ENCODE results near the gene LEFTY1. TPM values are rescaled to one million over a fixed set of nuclear protein-coding genes. Genes with fewer than 3 reads are reported as not detected.
"Not testable (repeated sequence)": the region's sequence is repeated elsewhere in the genome, so short reads cannot be mapped to it uniquely, and the experiment has no call there.

LEFTY1 gene
- not detected for total RNA-seq
- long read RNA-seq, partial matches to known transcripts = 0 of 1 reads
- long read RNA-seq, other reads (novel, unspliced or antisense) = 1 of 1 reads

GRCh38 chr1:225888898-225889601 is at the start of gene LEFTY1:
LEFTY1 (minus strand) TSS chr1:225889146; CDS start chr1:225889066, 80 bp downstream.
- TF ChIP-seq CTCF (IDR thresholded peaks at IDR 0.05) = no peak
- H3K4me3 ChIP-seq = no peak within 1 kb of the TSS
- no peak within 1 kb of the TSS for H3K27ac ChIP-seq
- H3K9me3 ChIP-seq = no peaks in the 10 kb centered on the region
- no peaks in the 10 kb centered on the region for H3K4me1 ChIP-seq
- ATAC-seq = peak in 1 of 2 donors; percentile 29
- DNase-seq = peak; percentile 34
- intact Hi-C loops (cut with DNase I) = no loop called here
- H3K27me3 ChIP-seq (ENCODE audit: low read depth) = no peaks in the 10 kb centered on the region
- H3K36me3 ChIP-seq = no peaks in the 10 kb centered on the region

GRCh38 chr1:225937048-225937968 is 48.4 kb upstream of the LEFTY1 start:
- TF ChIP-seq CTCF (IDR thresholded peaks at IDR 0.05) = no peak

GRCh38 chr1:225936523-225936922 is 47.6 kb upstream of the LEFTY1 start:
- Histone ChIP-seq H3K27ac (no peak overlapping the region), H3K27me3 (ENCODE audit: low read depth) (no peaks in the 10 kb centered on the region), H3K4me1 (peaks cover 11% of the 10 kb centered on the region), H3K36me3 (no peaks in the 10 kb centered on the region), H3K9me3 (no peaks in the 10 kb centered on the region), H3K4me3 (no peak overlapping the region)
- ATAC-seq = no peak
- intact Hi-C loops (cut with DNase I) = no loop called here
- no peak for TF ChIP-seq CTCF (IDR thresholded peaks at IDR 0.05)
- no peak for DNase-seq

More at GRCh38 chr1:225937048-225937968, 48.4 kb upstream of the LEFTY1 start:
- Histone ChIP-seq H3K27me3 (ENCODE audit: low read depth) (no peaks in the 10 kb centered on the region), H3K4me1 (peaks cover 16% of the 10 kb centered on the region), H3K36me3 (no peaks in the 10 kb centered on the region), H3K27ac (no peak overlapping the region), H3K9me3 (no peaks in the 10 kb centered on the region), H3K4me3 (no peak overlapping the region)
- ATAC-seq = no peak
- intact Hi-C loops (cut with DNase I) = no loop called here
- no peak for DNase-seq

GRCh38 chr1:225936086-225936485 is 47.1 kb upstream of the LEFTY1 start:
- H3K4me3 ChIP-seq; intact Hi-C loops (cut with DNase I); ATAC-seq; H3K27ac ChIP-seq; H3K4me1 ChIP-seq; H3K9me3 ChIP-seq; H3K27me3 ChIP-seq (ENCODE audit: low read depth); H3K36me3 ChIP-seq; DNase-seq: not testable (repeated sequence)

GRCh38 chr1:225934711-225935110 is 45.8 kb upstream of the LEFTY1 start:
- Histone ChIP-seq H3K4me3 (no peak overlapping the region), H3K4me1 (no peaks in the 10 kb centered on the region), H3K27me3 (ENCODE audit: low read depth) (no peaks in the 10 kb centered on the region), H3K9me3 (no peaks in the 10 kb centered on the region), H3K27ac (no peak overlapping the region), H3K36me3 (no peaks in the 10 kb centered on the region)
- no peak for ATAC-seq
- DNase-seq = no peak
- intact Hi-C loops (cut with DNase I) = no loop called here
- no peak for TF ChIP-seq CTCF (IDR thresholded peaks at IDR 0.05)

Measured in lower lobe of right lung (tissue), 2 donors.